K562 (cell line): ENCODE results near the gene MED31. TPM values are rescaled to one million over a fixed set of nuclear protein-coding genes. Genes with fewer than 3 reads are reported as not detected.

Experiments
- ATAC-seq: fragments of 200-7000 bp; cut with Tn5 transposase; 3 replicates; pipeline ENCODE4 v1.9.1; 2020; ENCODE audit warnings: moderate library complexity
- BruUV-seq: library from RNA; stranded (reverse); fragments of 400-500 nt; replicated peaks from 2 replicates; lab custom pipeline; 2021; lab: Mats Ljungman, UMichigan
- CTCF ChIA-PET: fragments of 300-600 bp; formaldehyde crosslinking; extraction: SDS; loops from one replicate; lab custom pipeline; 2021; ENCODE audit warnings: low intra/inter-chr PET ratio; lab: Yijun Ruan, JAX
- POLR2A ChIA-PET: fragments of 300-600, 350-650 bp; sonication (Branson Sonifier 250); formaldehyde crosslinking; extraction: SDS; loops from one replicate; lab custom pipeline; 2021; ENCODE audit warnings: antibody characterized with exemption, inconsistent platforms; lab: Yijun Ruan, JAX
- DNase-seq, 4 experiments: peaks; one replicate each; pipeline versions ENCODE4 v3.0.0 to v3.0.0-alpha.2; 2011 to 2018; ENCODE audit warnings: low spot score in 3 of 4, mixed read lengths in 3 of 4; ENCODE audit errors: extremely low read depth in 1 of 4
- FAIRE-seq: peaks from 2 replicates; lab custom pipeline; 2011; peaks lifted over from hg19 to GRCh38; lab: Jason Lieb, UNC
- H2AFZ ChIP-seq: 2 replicates; pipeline ENCODE4 v1.6.0; 2011; ENCODE audit warnings: low read depth, low read length, control low read depth, inconsistent platforms
- H3K27ac ChIP-seq: fragments of 200-600 bp; 3 replicates; pipeline ENCODE4 v1.8.0; 2011; ENCODE audit warnings: low read depth, mild to moderate bottlenecking, control low read depth, inconsistent platforms, low read length, moderate library complexity, mixed read lengths; ENCODE audit errors: extremely low read depth
- H3K27me3 ChIP-seq, 2 experiments: fragments of 300-600 bp in 1 of 2; 2 replicates in 1 of 2; 3 replicates in 1 of 2; pipeline versions ENCODE4 v1.6.0 to v1.8.0; 2011; ENCODE audit warnings: inconsistent platforms in 2 of 2, low read length in 2 of 2, mild to moderate bottlenecking in 1 of 2, mixed read lengths in 1 of 2, moderate library complexity in 1 of 2; ENCODE audit not compliant: control insufficient read depth in 2 of 2, insufficient read depth in 2 of 2
- H3K36me3 ChIP-seq: fragments of 300-600 bp; 3 replicates; pipeline ENCODE4 v1.8.0; 2011; ENCODE audit warnings: mild to moderate bottlenecking, low read length, inconsistent platforms; ENCODE audit not compliant: control insufficient read depth, insufficient read depth
- H3K4me1 ChIP-seq, 2 experiments: fragments of 200-600 bp in 1 of 2; replicated peaks in 1 of 2; 2 replicates in 1 of 2; 3 replicates in 1 of 2; pipeline versions ENCODE4 v1.5.1 to v1.8.0; 2011; ENCODE audit warnings: inconsistent platforms in 2 of 2, low read length in 2 of 2, mild to moderate bottlenecking in 1 of 2, mixed read lengths in 1 of 2, moderate library complexity in 1 of 2; ENCODE audit not compliant: control insufficient read depth in 2 of 2, insufficient read depth in 2 of 2
- H3K4me2 ChIP-seq: 2 replicates; pipeline ENCODE4 v1.6.1; 2011; ENCODE audit warnings: low read length, control low read depth, inconsistent platforms, mixed read lengths; ENCODE audit not compliant: insufficient read depth
- H3K4me3 ChIP-seq: fragments of 200-600 bp; sonication (generic), shearing (Covaris generic); 2 replicates; pipeline ENCODE4 v1.5.1; 2016; ENCODE audit warnings: control low read depth, inconsistent platforms
- H3K79me2 ChIP-seq: fragments of 200-600 bp; 3 replicates; pipeline ENCODE4 v1.8.0; 2011; ENCODE audit warnings: low read length, inconsistent platforms; ENCODE audit not compliant: control insufficient read depth, insufficient read depth
- H3K9ac ChIP-seq, 2 experiments: 2 replicates each; pipeline versions ENCODE4 v1.6.0 to v1.6.1; 2011; ENCODE audit warnings: low read depth in 2 of 2, low read length in 2 of 2, control low read depth in 1 of 2, inconsistent platforms in 1 of 2, mild to moderate bottlenecking in 1 of 2, mixed read lengths in 1 of 2; ENCODE audit not compliant: insufficient read depth in 1 of 2
- H3K9me1 ChIP-seq: one replicate; pipeline ENCODE4 v1.6.0; 2011; ENCODE audit warnings: inconsistent platforms, mild to moderate bottlenecking, low read length, moderate library complexity; ENCODE audit not compliant: control insufficient read depth, insufficient read depth
- H3K9me3 ChIP-seq: replicated peaks from 2 replicates; pipeline ENCODE4 v1.5.1; 2011; ENCODE audit warnings: low read depth, low read length, inconsistent platforms; ENCODE audit not compliant: control insufficient read depth, insufficient read depth
- H4K20me1 ChIP-seq: replicated peaks from 2 replicates; pipeline ENCODE4 v1.6.1; 2011; ENCODE audit warnings: low read length, inconsistent platforms, mixed read lengths; ENCODE audit not compliant: control insufficient read depth, insufficient read depth
- BCLAF1 ChIP-seq, 2 experiments: fragments of 450-650 bp in 1 of 2; IDR thresholded peaks; 2 replicates each; pipeline ENCODE4 v1.6.1; 2011 to 2017; ENCODE audit warnings: low read depth in 2 of 2, antibody characterized with exemption in 1 of 2, borderline replicate concordance in 1 of 2, low read length in 1 of 2, mild to moderate bottlenecking in 1 of 2, mixed read lengths in 1 of 2; ENCODE audit not compliant: control insufficient read depth in 1 of 2
- CBFB ChIP-seq: sonication (generic); formaldehyde crosslinking; IDR thresholded peaks from 2 replicates; pipeline ENCODE4 v1.4.0; 2020; ENCODE audit warnings: mild to moderate bottlenecking, missing genetic modification reagents
- HIVEP1 ChIP-seq: fragments of 250-450 bp; sonication (Bioruptor Pico); IDR thresholded peaks from 2 replicates; pipeline ENCODE4 v1.4.0; 2020; ENCODE audit warnings: mild to moderate bottlenecking
- IFI16 ChIP-seq: fragments of 250-450 bp; sonication (Bioruptor Pico); IDR thresholded peaks from 2 replicates; pipeline ENCODE4 v2.1.2; 2022; ENCODE audit warnings: mild to moderate bottlenecking, inconsistent platforms
- NFYB ChIP-seq: IDR thresholded peaks from 2 replicates; pipeline ENCODE4 v1.6.1; 2011; ENCODE audit warnings: mild to moderate bottlenecking, moderate library complexity; ENCODE audit not compliant: insufficient read length; ENCODE audit errors: extremely low read depth
- NR2F6 ChIP-seq: fragments of 450-650 bp; formaldehyde crosslinking; IDR thresholded peaks from 2 replicates; pipeline ENCODE4 v1.4.0; 2020; ENCODE audit warnings: mild to moderate bottlenecking
- PKNOX1 ChIP-seq: fragments of 450-650 bp; IDR thresholded peaks from 2 replicates; pipeline ENCODE4 v1.6.1; 2016
- SNAPC5 ChIP-seq: fragments of 250-450 bp; sonication (Bioruptor Pico); IDR thresholded peaks from 2 replicates; pipeline ENCODE4 v1.8.0; 2021; ENCODE audit warnings: moderate library complexity, mild to moderate bottlenecking, inconsistent platforms
- TAL1 ChIP-seq: fragments of 450-650 bp; IDR thresholded peaks from 2 replicates; pipeline ENCODE4 v1.6.1; 2016; ENCODE audit warnings: mild to moderate bottlenecking
- ZNF140 ChIP-seq: fragments of 250-450 bp; sonication (Bioruptor Pico); IDR thresholded peaks from 2 replicates; pipeline ENCODE4 v1.8.0; 2021; ENCODE audit warnings: moderate library complexity, mild to moderate bottlenecking, inconsistent platforms
- ZNF197 ChIP-seq: fragments of 200-800 bp; sonication (Bioruptor generic); IDR thresholded peaks from 2 replicates; pipeline ENCODE4 v1.6.1; 2016; ENCODE audit warnings: low read depth, missing genetic modification characterization, missing compliant biosample characterization
- ZNF717 ChIP-seq: fragments of 250-450 bp; sonication (Bioruptor Pico); IDR thresholded peaks from 2 replicates; pipeline ENCODE4 v1.5.0; 2021
- ZNF785 ChIP-seq: fragments of 250-450 bp; sonication (Bioruptor Pico); IDR thresholded peaks from 2 replicates; pipeline ENCODE4 v1.4.0; 2020; ENCODE audit warnings: mild to moderate bottlenecking
- ZZZ3 ChIP-seq: fragments of 450-650 bp; IDR thresholded peaks from 2 replicates; pipeline ENCODE4 v1.6.1; 2016; ENCODE audit warnings: antibody characterized with exemption, mild to moderate bottlenecking, moderate library complexity
- WGBS: fragments of 100-300 bp; shearing (Covaris generic); methylation state at CpG from one replicate; pipeline ENCODE4 v1.1.6; 2016; ENCODE audit warnings: low coverage, mixed read lengths; ENCODE audit not compliant: insufficient coverage; ENCODE audit errors: missing lambda C conversion rate; 5-methylcytosine and 5-hydroxymethylcytosine counted together
- in situ Hi-C: fragments of 300-500 bp; cut with MboI; formaldehyde crosslinking; loops from 4 replicates; pipeline ENCODE4 v1.15.0; 2018; ENCODE audit warnings: inconsistent platforms, mixed read lengths
- intact Hi-C: fragments of 100-400 bp; cut with micrococcal nuclease; formaldehyde crosslinking; loops from 2 replicates; pipeline ENCODE4 v1.14.2; 2022
- polyA plus RNA-seq, 8 experiments: library from polyadenylated mRNA; depleted of rRNA in 4 of 8; stranded (reverse) in 5 of 8; unstranded in 3 of 8; fragments of >200 nt; fragmentation: Nextera tagmentation in 2 of 8; fragmentation: Illumina TruSeq in 1 of 8; extraction: Ambion mirVana in 2 of 8; extraction: Trizol in 1 of 8; gene quantifications; 2 replicates each; pipeline versions ENCODE4 v1.2.1 to v1.2.3, GENCODE V29; 2011 to 2014; ENCODE audit warnings: inconsistent platforms in 1 of 8, missing spikeins in 1 of 8
- total RNA-seq, 7 experiments: library from RNA; depleted of rRNA in 6 of 7; stranded (reverse); fragments of >200 nt in 6 of 7; fragmentation: Illumina TruSeq in 2 of 7; extraction: Trizol in 2 of 7; gene quantifications; 2 replicates each; pipeline versions ENCODE4 v1.2.1 to v1.2.3, GENCODE V29; 2011 to 2021; ENCODE audit warnings: low replicate concordance in 1 of 7
- TF ChIP-seq, protein P1 (sequence below), 2 experiments: fragments of 450-650 bp in 1 of 2; sonication (generic) in 1 of 2; formaldehyde crosslinking; conservative IDR thresholded peaks; 2 replicates each; pipeline versions ENCODE4 v1.4.0 to v1.8.1; 2020 to 2022; ENCODE audit warnings: mild to moderate bottlenecking in 1 of 2, missing genetic modification reagents in 1 of 2
- TF ChIP-seq, protein P2 (sequence below): fragments of 450-650 bp; IDR thresholded peaks from 2 replicates; pipeline ENCODE4 v1.6.1; 2017; ENCODE audit warnings: mild to moderate bottlenecking, moderate library complexity

Gene MED31
- total and polyA plus RNA-seq, 9 of the 15 experiments (the other 6 are each of a cell fraction or from before 2014, with no cell fraction given) = 6.4 to 39.9 (median 14.6) TPM

GRCh38 chr17:6676802-6677157 is 25.4 kb upstream of the MED31 start:
- ChIA-PET CTCF (no interaction called here), POLR2A (interaction anchor here (0.7 to 1.4 kb wide), 2 partner anchors 16 to 1395 kb away, joined by 4 read pairs; partner anchors contain the start of gene RABEP1)
- Histone ChIP-seq H4K20me1 (no peaks in the 10 kb centered on the region), H3K4me2 (no peak overlapping the region), H3K36me3 (no peaks in the 10 kb centered on the region), H3K9me3 (no peaks in the 10 kb centered on the region), H3K4me1 (no peaks in the 10 kb centered on the region; a peak in 1 of 5 replicates), H3K27me3 (peaks cover 9 to 42% of the 10 kb centered on the region in 2 experiments; a peak in 4 of 5 replicates), H3K4me3 (no peak overlapping the region), H2AFZ (no peak overlapping the region), H3K9me1 (no peaks in the 10 kb centered on the region), H3K27ac (no peak overlapping the region), H3K79me2 (no peaks in the 10 kb centered on the region), H3K9ac (no peak overlapping the region)
- DNase-seq (no peak), FAIRE-seq (no peak), ATAC-seq (no peak)
- no TSS peak for BruUV-seq
- in situ Hi-C loops (no loop called here), intact Hi-C loops (no loop called here)
- 0% methylated on average over 5 of the region's 6 CpGs for WGBS
- TF ChIP-seq TAL1 (no peak), CBFB (no peak), PKNOX1 (no peak), NFYB (no peak), ZNF140 (CRISPR knock-in tag) (no peak), ZNF785 (CRISPR knock-in tag) (no peak), BCLAF1 (IDR thresholded peaks at IDR 0.05; ENCODE audit: borderline replicate concordance in 1 of 2, control insufficient read depth in 1 of 2, low read depth in 2 of 2, low read length in 1 of 2) (no peak), ZNF717 (no peak), HIVEP1 (CRISPR knock-in tag) (no peak), SNAPC5 (CRISPR knock-in tag) (no peak), ZNF197 (CRISPR knock-in tag) (no peak), IFI16 (no peak), ZZZ3 (no peak), NR2F6 (CRISPR knock-in tag) (no peak)
- TF ChIP-seq, protein P1, sequence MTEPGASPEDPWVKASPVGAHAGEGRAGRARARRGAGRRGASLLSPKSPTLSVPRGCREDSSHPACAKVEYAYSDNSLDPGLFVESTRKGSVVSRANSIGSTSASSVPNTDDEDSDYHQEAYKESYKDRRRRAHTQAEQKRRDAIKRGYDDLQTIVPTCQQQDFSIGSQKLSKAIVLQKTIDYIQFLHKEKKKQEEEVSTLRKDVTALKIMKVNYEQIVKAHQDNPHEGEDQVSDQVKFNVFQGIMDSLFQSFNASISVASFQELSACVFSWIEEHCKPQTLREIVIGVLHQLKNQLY (CRISPR knock-in tag; conservative IDR thresholded peaks at IDR 0.05) = no peak
- TF ChIP-seq, protein P2, sequence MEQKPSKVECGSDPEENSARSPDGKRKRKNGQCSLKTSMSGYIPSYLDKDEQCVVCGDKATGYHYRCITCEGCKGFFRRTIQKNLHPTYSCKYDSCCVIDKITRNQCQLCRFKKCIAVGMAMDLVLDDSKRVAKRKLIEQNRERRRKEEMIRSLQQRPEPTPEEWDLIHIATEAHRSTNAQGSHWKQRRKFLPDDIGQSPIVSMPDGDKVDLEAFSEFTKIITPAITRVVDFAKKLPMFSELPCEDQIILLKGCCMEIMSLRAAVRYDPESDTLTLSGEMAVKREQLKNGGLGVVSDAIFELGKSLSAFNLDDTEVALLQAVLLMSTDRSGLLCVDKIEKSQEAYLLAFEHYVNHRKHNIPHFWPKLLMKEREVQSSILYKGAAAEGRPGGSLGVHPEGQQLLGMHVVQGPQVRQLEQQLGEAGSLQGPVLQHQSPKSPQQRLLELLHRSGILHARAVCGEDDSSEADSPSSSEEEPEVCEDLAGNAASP = no peak
